Measurements from ENCODE around the gene MEF2D.

MEF2D gene

GRCh38 chr1:156423422-156424352 is 76.9 kb downstream of the MEF2D start:
- FAIRE-seq, result no peak

GRCh38 chr1:156422602-156423091 is 77.9 kb downstream of the MEF2D start:
- no peak for FAIRE-seq

GRCh38 chr1:156421939-156422601 is 78.5 kb downstream of the MEF2D start:
- FAIRE-seq, result no peak

- FAIRE-seq, result no peak
Measured at GRCh38 chr1:156421062-156421938, 79.3 kb downstream of the MEF2D start.

- no peak for FAIRE-seq
Measured at GRCh38 chr1:156420205-156421061, 80.1 kb downstream of the MEF2D start.

- FAIRE-seq, result no peak
Measured at GRCh38 chr1:156419854-156420204, 80.7 kb downstream of the MEF2D start.

- FAIRE-seq, result no peak
Measured at GRCh38 chr1:156418416-156419070, 82.0 kb downstream of the MEF2D start.

GRCh38 chr1:156417401-156418020 is 83.1 kb downstream of the MEF2D start:
- no peak for FAIRE-seq

GRCh38 chr1:156416993-156417392 is 83.6 kb downstream of the MEF2D start:
- FAIRE-seq, result no peak

GRCh38 chr1:156414461-156415064 is 86.0 kb downstream of the MEF2D start:
- no peak for FAIRE-seq

Data from endometrium (tissue), 2 donors.